ENCODE data around the gene SAMD14. TPM values are rescaled to one million over a fixed set of nuclear protein-coding genes. Genes with fewer than 3 reads are reported as not detected.

SAMD14 gene
- total and polyA plus RNA-seq, 2 of the 4 experiments (the other 2 are of a cell fraction), result 1.4 to 6.2 TPM

DNA sequence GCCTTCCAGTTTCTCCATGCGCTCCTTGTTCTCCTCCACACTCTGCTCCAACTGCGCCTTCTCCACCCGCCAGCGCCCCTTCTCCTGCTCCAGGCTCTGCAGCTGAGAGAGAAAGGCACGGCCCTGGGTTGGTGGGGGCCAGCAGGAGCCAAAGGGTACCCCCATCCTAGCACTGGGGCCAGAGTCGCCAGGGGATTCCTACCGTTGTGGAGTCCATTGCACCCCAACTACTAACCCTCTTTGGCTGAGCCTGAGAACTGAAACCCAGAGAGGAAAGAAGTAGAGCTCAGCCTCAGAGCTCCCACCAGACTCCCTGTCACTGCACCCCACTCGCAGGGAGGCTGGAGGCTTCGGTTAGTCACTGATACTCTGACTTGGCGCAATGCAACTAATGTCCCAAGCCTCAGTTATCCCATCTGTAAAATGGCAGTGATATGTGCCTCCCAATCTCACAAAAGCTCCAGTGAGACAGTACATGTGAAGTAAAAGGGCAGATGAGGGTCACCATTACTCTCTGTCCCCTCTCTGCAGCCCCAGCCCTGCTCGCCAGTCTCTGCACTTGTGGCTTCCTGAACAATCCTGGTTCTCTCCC is 6.2 kb upstream of the SAMD14 start:
- no peak overlapping the region for H3K14ac ChIP-seq (replicated peaks; ENCODE audit: low read depth, low read length)
- BruUV-seq (replicated peaks), result no TSS peak
- ATAC-seq (ENCODE audit: low read depth) (no peak), DNase-seq (no peak)
- peaks cover 30 to 71% of the 10 kb centered on the region in 2 experiments for H3K79me1 ChIP-seq (ENCODE audit: low read depth in 1 of 2, low read length in 2 of 2)
- H4K20me1 ChIP-seq (ENCODE audit: insufficient read depth, low read length), result peaks cover 56% of the 10 kb centered on the region
- no peaks in the 10 kb centered on the region for H3K27me3 ChIP-seq (ENCODE audit: control insufficient read depth, insufficient read depth, low read length)
- no peak overlapping the region for H2BK20ac ChIP-seq (ENCODE audit: low read depth, low read length)
- in situ Hi-C loops (cut with MboI; ENCODE audit: low sequenced_read_pairs), result no loop called here
- H3K4me3 ChIP-seq (ENCODE audit: insufficient read depth, low read depth, low read length), result no peak overlapping the region
- no peak overlapping the region for H4K91ac ChIP-seq (ENCODE audit: insufficient read depth, low read depth, low read length)
- H2BK15ac ChIP-seq (ENCODE audit: low read depth, low read length), result no peak overlapping the region
- no peak overlapping the region for H4K8ac ChIP-seq (ENCODE audit: low read depth in 2 of 2, low read length in 2 of 2)
- no peak overlapping the region for H3K56ac ChIP-seq (ENCODE audit: extremely low read depth, insufficient read depth, low read length)
- H2AFZ ChIP-seq (replicated peaks; ENCODE audit: low read length, poor library complexity), result no peak overlapping the region
- H3K4ac ChIP-seq (ENCODE audit: low read depth, low read length), result no peak overlapping the region
- no peak overlapping the region for H2BK120ac ChIP-seq (ENCODE audit: low read depth, low read length)
- H3K9me1 ChIP-seq (ENCODE audit: insufficient read depth, low read length), result peaks cover 6% of the 10 kb centered on the region
- 95% methylated on average over 7 of the region's 11 CpGs; no CpG with 5 or more reads in 1 of the 2 experiments for WGBS, 2 experiments (ENCODE audit: extremely low coverage in 2 of 2, insufficient read length in 1 of 2)
- H2AK5ac ChIP-seq (ENCODE audit: low read depth, low read length), result no peak overlapping the region
- no peak overlapping the region for H4K5ac ChIP-seq (ENCODE audit: low read depth, low read length)
- no peak overlapping the region for H2BK5ac ChIP-seq (ENCODE audit: low read depth, low read length, poor library complexity, severe bottlenecking)
- no peak overlapping the region for H3K23ac ChIP-seq (ENCODE audit: low read depth, low read length)
- H3K36me3 ChIP-seq (ENCODE audit: control insufficient read depth, insufficient read depth, low read length), result peaks cover 66% of the 10 kb centered on the region
- CTCF ChIA-PET, result interaction anchor here (0.9 kb wide), 1 partner anchor 42 kb away, joined by 3 read pairs; no protein-coding TSS in a partner anchor
- no peak overlapping the region for H3K4me2 ChIP-seq (ENCODE audit: low read depth, low read length)
- POLR2A ChIA-PET (ENCODE audit: unreplicated experiment), result interaction anchor here (0.6 kb wide), 1 partner anchor 278 kb away, joined by 4 read pairs; no protein-coding TSS in a partner anchor
- H3K4me1 ChIP-seq (ENCODE audit: control insufficient read depth, insufficient read depth, low read length), result peaks cover 13% of the 10 kb centered on the region
- H3K18ac ChIP-seq (ENCODE audit: low read depth, low read length), result no peak overlapping the region
- H3K9ac ChIP-seq (ENCODE audit: low read depth, low read length), result no peak overlapping the region
- H2AK9ac ChIP-seq (replicated peaks; ENCODE audit: low read depth, low read length, poor library complexity), result no peak overlapping the region
- H3K27ac ChIP-seq (ENCODE audit: insufficient read depth, low read length), result no peak overlapping the region
- TF ChIP-seq CHD1 (IDR thresholded peaks at IDR 0.05; ENCODE audit: low read depth, low read length), result no peak
- TF ChIP-seq, protein P1, sequence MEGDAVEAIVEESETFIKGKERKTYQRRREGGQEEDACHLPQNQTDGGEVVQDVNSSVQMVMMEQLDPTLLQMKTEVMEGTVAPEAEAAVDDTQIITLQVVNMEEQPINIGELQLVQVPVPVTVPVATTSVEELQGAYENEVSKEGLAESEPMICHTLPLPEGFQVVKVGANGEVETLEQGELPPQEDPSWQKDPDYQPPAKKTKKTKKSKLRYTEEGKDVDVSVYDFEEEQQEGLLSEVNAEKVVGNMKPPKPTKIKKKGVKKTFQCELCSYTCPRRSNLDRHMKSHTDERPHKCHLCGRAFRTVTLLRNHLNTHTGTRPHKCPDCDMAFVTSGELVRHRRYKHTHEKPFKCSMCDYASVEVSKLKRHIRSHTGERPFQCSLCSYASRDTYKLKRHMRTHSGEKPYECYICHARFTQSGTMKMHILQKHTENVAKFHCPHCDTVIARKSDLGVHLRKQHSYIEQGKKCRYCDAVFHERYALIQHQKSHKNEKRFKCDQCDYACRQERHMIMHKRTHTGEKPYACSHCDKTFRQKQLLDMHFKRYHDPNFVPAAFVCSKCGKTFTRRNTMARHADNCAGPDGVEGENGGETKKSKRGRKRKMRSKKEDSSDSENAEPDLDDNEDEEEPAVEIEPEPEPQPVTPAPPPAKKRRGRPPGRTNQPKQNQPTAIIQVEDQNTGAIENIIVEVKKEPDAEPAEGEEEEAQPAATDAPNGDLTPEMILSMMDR (conservative IDR thresholded peaks at IDR 0.05; ENCODE audit: low read depth, low read length), result no peak
- TF ChIP-seq CEBPB (IDR thresholded peaks at IDR 0.05; ENCODE audit: low read depth, low read length), result no peak
- TF ChIP-seq MAZ (IDR thresholded peaks at IDR 0.05; ENCODE audit: borderline replicate concordance, low read depth, low read length), result no peak
- H3K9me3 ChIP-seq (ENCODE audit: control insufficient read depth, insufficient read depth, low read length), result no peaks in the 10 kb centered on the region
- intact Hi-C loops (cut with micrococcal nuclease), result no loop called here
- dilution Hi-C loops (cut with HindIII; ENCODE audit: low sequenced_read_pairs, unreplicated experiment), result no loop called here
